Activated naive CD4-positive, alpha-beta T cell treated with anti-CD3 and anti-CD28 coated beads, Interleukin-2, amount 50 U/mL, for 72 hours (primary cell): ENCODE results near the gene OTUD6A. TPM values are rescaled to one million over a fixed set of nuclear protein-coding genes. Genes with fewer than 3 reads are reported as not detected.
A peak's percentile ranks its signal among the peaks of the same experiment; 100 is the strongest.

Source experiments
- ATAC-seq, 2 donors: fragments of 150-1000 bp; cut with Tn5 transposase; 2 replicates each; pipeline ENCODE4 v1.10.0; 2021; ENCODE audit warnings: mild to moderate bottlenecking in 2 of 2, moderate library complexity in 2 of 2
- DNase-seq, 2 donors: peaks; one replicate each; pipeline ENCODE4 v3.0.0; 2021 to 2022; ENCODE audit warnings: low spot score in 2 of 2
- H3K27ac Mint-ChIP-seq, 2 donors: one replicate each; pipeline ENCODE4 v1.8.0; 2022; ENCODE audit warnings: mild to moderate bottlenecking in 2 of 2, mixed read lengths in 2 of 2
- H3K36me3 Mint-ChIP-seq, 2 donors: one replicate each; pipeline ENCODE4 v1.8.0; 2022; ENCODE audit warnings: mixed read lengths in 2 of 2
- H3K9me3 Mint-ChIP-seq, 2 donors: one replicate each; pipeline ENCODE4 v1.8.0; 2022; ENCODE audit warnings: mixed read lengths in 2 of 2
- total RNA-seq, 2 donors: library from RNA; stranded (reverse); gene quantifications; one replicate each; pipeline ENCODE4 v1.2.3, GENCODE V29; 2022

OTUD6A gene, protein sequence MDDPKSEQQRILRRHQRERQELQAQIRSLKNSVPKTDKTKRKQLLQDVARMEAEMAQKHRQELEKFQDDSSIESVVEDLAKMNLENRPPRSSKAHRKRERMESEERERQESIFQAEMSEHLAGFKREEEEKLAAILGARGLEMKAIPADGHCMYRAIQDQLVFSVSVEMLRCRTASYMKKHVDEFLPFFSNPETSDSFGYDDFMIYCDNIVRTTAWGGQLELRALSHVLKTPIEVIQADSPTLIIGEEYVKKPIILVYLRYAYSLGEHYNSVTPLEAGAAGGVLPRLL
- total RNA-seq: not detected

DNA sequence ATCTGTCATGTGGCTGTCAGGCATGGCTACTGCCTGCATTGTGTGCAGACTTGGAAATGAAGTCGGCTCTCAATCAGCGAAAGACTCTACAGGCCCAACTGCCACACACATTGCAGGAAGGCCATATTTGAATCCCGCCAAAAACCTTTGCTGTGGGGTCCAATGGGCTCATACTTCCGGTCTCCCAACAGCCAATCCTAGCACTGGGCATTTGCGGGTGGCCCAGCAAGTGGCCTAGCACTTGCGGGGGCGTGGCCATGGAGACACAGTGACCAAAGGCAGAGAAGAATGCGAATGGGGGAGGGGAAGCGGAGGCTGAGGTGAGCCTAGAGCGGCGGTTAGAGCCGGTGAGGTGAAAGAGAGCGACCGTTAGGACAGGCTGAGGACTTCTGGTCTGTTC is at the start of gene OTUD6A:
Gene OTUD6A, plus strand, starts transcription at position 382 of the 400 bp plus-strand sequence. CDS start 68 bp downstream, outside the sequence.
- DNase-seq (no peak), ATAC-seq (no peak)
- Mint-ChIP-seq H3K36me3 (no peaks in the 10 kb centered on the region), H3K9me3 (no peaks in the 10 kb centered on the region), H3K27ac (no peak within 1 kb of the TSS)

DNA sequence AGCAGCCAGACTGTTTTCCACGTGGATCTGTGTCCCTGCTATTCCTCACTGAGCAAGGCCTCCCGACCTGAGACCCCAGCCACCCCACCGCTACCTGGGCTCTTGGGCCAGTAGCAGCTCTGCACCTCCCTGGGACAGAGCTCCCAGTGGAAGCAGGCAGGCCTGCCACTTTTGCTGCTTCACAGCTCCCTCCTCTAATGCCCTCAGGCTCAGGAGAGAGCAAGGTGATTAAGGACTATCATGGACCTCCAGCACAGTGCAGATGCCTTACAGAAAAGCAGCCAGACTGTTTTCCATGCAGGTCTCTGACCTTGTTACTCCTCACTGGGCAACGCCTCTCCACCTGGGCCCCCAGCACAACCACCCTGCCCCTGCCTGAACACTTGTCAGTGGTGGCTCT is 49.5 kb upstream of the OTUD6A start:
- no peak overlapping the region for H3K27ac Mint-ChIP-seq
- peaks cover 0 to 12% of the 10 kb centered on the region in 2 donors for H3K36me3 Mint-ChIP-seq
- no peak for DNase-seq
- no peak for ATAC-seq
- peaks cover 0 to 8% of the 10 kb centered on the region in 2 donors for H3K9me3 Mint-ChIP-seq

DNA sequence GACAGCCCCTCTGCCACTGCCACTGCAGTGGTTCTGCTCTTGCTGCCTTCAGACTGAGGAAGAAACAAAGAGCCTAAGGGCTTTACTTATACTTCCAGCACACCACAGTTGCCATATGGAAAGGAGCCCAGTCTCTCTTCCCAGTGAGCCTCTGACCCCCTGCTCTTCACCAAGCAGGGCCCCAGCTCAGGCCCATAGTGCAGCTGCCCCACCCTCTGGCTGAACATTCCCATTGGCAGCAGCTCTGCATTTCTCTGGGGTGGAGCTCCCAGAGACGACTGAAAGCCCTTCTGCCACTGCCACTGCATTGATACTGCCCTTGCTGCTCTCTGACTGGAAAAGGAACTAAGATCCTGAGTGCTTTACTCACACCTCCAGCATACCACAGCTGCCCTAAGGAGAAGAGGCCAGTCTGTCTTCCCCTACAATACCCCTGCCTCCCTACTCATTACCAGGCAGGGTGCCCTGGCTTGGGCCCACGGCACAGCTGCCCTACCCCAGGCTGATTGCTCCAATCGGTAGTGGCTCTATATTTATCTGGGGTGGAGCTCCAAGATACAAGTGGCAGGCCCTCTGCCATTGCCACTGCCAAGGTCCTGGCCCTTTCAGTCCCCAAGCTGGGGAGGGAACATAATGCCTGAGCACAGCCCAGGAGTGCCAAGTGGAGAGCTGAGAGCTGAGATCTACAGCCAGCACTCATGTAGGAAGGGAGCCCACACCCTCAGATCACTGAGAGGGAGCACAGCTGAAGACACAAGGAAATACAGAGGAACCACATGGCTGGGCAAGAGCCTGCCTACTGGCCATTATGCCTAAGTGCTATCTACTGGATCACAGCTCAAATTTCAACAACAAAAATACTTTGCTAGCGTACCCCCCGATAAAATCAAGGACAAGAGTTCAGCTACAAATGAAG is 48.5 kb upstream of the OTUD6A start:
- no peak overlapping the region for H3K27ac Mint-ChIP-seq
- no peak for ATAC-seq
- DNase-seq: no peak
- H3K36me3 Mint-ChIP-seq: peaks cover 0 to 15% of the 10 kb centered on the region in 2 donors
- H3K9me3 Mint-ChIP-seq: peaks cover 0 to 11% of the 10 kb centered on the region in 2 donors

DNA sequence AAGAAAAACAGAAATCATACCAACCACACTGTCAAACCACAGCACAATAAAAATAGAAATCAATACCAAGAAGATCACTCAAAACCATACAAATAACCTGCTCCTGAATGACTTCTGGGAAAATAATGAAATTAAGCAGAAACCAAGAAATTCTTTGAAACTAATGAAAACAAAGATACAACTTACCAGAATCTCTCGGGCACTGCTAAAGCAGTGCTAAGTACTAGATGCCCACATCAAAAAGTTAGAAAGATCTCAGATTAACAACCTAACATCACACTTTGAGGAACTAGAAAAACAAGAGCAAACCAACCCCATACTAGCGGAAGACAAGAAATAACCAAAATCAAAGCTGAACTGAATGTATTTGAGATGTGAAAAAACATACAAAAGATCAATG is 45.7 kb upstream of the OTUD6A start:
- DNase-seq (no peak), ATAC-seq (peak in 1 of 2 donors; percentile 93)
- H3K36me3 Mint-ChIP-seq: peaks cover 0 to 15% of the 10 kb centered on the region in 2 donors
- H3K9me3 Mint-ChIP-seq: peaks cover 0 to 11% of the 10 kb centered on the region in 2 donors
- H3K27ac Mint-ChIP-seq: peak overlapping the region; percentile 37 to 61

DNA sequence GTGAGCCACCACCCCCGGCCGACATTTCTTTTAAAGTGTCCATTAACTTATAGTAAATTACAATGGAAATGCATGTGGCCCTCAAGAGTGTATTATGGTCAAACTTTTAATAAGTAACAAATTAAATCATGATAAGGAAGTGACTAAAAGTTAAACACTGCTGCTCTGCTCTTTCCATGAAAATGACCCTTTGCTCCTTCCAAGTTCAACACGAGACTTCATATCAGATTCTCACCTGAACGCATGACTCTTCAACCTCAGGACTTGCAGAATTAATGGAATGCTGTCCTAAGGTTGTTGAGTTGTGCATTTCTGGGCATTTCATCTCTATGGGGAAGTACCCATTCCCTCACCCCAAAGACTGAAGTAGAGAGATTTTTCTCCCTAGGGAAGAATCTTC is 39.6 kb upstream of the OTUD6A start:
- no peak for DNase-seq
- no peak for ATAC-seq
- peaks cover 0 to 4% of the 10 kb centered on the region in 2 donors for H3K36me3 Mint-ChIP-seq
- no peak overlapping the region for H3K27ac Mint-ChIP-seq
- peaks cover 0 to 4% of the 10 kb centered on the region in 2 donors for H3K9me3 Mint-ChIP-seq

- Mint-ChIP-seq H3K27ac (no peak overlapping the region), H3K9me3 (no peaks in the 10 kb centered on the region), H3K36me3 (no peaks in the 10 kb centered on the region)
- peak in 1 of 2 donors; percentile 26 for ATAC-seq
- no peak for DNase-seq
These were observed 36.8 kb upstream of the OTUD6A start for GRCh38 chrX:70025464-70025863.

- Mint-ChIP-seq H3K27ac (no peak overlapping the region), H3K9me3 (no peaks in the 10 kb centered on the region), H3K36me3 (no peaks in the 10 kb centered on the region)
- DNase-seq (no peak), ATAC-seq (no peak)
These were observed 36.0 kb upstream of the OTUD6A start for GRCh38 chrX:70026112-70026850.

- no peaks in the 10 kb centered on the region for H3K36me3 Mint-ChIP-seq
- no peak for ATAC-seq
- DNase-seq: no peak
- H3K9me3 Mint-ChIP-seq: no peaks in the 10 kb centered on the region
- H3K27ac Mint-ChIP-seq: no peak overlapping the region
These were observed 35.4 kb upstream of the OTUD6A start for GRCh38 chrX:70026851-70027200.

DNA sequence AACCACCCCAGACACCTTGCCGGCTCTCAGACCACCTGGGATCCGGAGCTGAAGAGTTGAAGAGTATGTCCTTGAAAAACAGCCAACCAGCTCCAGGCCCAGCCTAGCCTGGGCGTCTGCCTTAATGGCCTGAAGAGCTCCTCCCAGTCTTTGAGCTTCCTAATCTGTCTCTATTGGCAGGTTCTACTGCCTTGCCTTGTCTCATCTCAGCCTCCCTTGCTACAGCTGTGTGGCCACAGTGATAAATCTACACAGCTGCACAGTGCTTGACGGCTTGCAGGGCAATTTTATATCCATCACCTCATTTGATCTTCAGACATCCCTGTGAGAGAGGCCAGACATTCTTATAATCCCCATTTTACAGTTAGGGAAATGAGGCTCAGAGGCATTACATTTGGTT is 32.4 kb upstream of the OTUD6A start:
- Mint-ChIP-seq H3K36me3 (no peaks in the 10 kb centered on the region), H3K27ac (no peak overlapping the region), H3K9me3 (no peaks in the 10 kb centered on the region)
- DNase-seq: no peak
- no peak for ATAC-seq

DNA sequence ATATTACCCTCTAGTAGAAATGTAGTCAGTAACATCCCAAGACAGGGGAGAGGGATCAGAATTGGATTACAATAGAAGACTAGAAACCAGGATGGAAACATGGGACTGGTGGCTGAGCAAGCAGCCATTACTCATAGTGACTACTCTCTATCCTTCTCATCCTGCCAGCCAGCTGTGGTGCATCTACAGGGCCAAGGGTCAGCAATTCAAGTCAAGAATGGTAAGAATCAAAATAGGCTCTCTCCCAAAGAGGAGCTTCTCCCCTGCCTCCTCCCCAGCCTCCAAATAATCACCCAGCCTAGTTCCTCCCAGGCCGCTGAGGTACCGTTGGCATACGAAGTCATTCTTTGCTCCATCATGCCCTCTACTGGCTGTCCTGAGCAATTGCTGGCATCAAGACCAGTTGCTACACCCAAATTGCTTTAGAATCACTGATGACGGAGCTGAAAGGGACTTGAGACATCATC is 31.9 kb upstream of the OTUD6A start:
- no peaks in the 10 kb centered on the region for H3K36me3 Mint-ChIP-seq
- H3K27ac Mint-ChIP-seq: no peak overlapping the region
- H3K9me3 Mint-ChIP-seq: no peaks in the 10 kb centered on the region
- ATAC-seq (peak; percentile 72 to 76), DNase-seq (peak in 1 of 2 donors; percentile 54)

- Mint-ChIP-seq H3K9me3 (no peaks in the 10 kb centered on the region), H3K27ac (no peak overlapping the region), H3K36me3 (no peaks in the 10 kb centered on the region)
- DNase-seq: no peak
- no peak for ATAC-seq
These were observed 29.5 kb upstream of the OTUD6A start for GRCh38 chrX:70032792-70033191.

- Mint-ChIP-seq H3K9me3 (no peaks in the 10 kb centered on the region), H3K36me3 (no peaks in the 10 kb centered on the region), H3K27ac (no peak overlapping the region)
- DNase-seq (peak in 1 of 2 donors; percentile 38), ATAC-seq (peak; percentile 56 to 58)
These were observed 28.8 kb upstream of the OTUD6A start for GRCh38 chrX:70033348-70034051.

GRCh38 chrX:70034646-70035045 is 27.6 kb upstream of the OTUD6A start:
- ATAC-seq (no peak), DNase-seq (no peak)
- Mint-ChIP-seq H3K36me3 (no peaks in the 10 kb centered on the region), H3K9me3 (no peaks in the 10 kb centered on the region), H3K27ac (peak overlapping the region in 1 of 2 donors; percentile 22)

- no peak for DNase-seq
- ATAC-seq: no peak
These were observed 23.7 kb upstream of the OTUD6A start for GRCh38 chrX:70038515-70038914.

GRCh38 chrX:70038951-70039350 is 23.3 kb upstream of the OTUD6A start:
- Mint-ChIP-seq H3K9me3 (no peaks in the 10 kb centered on the region), H3K27ac (no peak overlapping the region), H3K36me3 (no peaks in the 10 kb centered on the region)
- DNase-seq (no peak), ATAC-seq (no peak)

More at GRCh38 chrX:70038515-70038914, 23.7 kb upstream of the OTUD6A start:
- Mint-ChIP-seq H3K36me3 (no peaks in the 10 kb centered on the region), H3K27ac (no peak overlapping the region), H3K9me3 (no peaks in the 10 kb centered on the region)

DNA sequence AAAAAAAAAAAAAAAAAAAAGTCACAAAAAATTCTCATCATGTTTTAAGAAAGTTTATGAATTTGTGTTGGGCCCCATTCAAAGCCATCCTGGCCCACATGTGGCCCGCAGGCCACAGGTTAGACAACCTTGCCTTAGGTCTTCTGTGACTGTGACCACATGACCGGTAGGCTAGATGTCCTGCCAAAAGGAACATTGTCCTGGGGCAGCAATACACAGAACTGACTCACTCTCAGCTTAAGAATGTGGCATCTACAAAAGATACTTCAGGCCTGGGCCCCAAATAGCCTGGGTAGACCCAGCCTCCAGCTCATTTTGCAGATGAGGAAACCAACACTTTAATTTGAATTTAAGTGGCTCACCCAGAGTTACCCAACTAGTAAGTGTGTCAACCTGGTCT is 22.5 kb upstream of the OTUD6A start:
- no peak for ATAC-seq
- Mint-ChIP-seq H3K36me3 (no peaks in the 10 kb centered on the region), H3K9me3 (no peaks in the 10 kb centered on the region), H3K27ac (no peak overlapping the region)
- DNase-seq: no peak
